Mesodermal cell (in vitro differentiated cells): ENCODE data around the gene GRN. TPM values are rescaled to one million over a fixed set of nuclear protein-coding genes. Genes with fewer than 3 reads are reported as not detected.

Experiments used
- H3K27ac ChIP-seq: 2 replicates; pipeline ENCODE4 v1.7.0; 2013; ENCODE audit warnings: mild to moderate bottlenecking, low read depth, low read length, moderate library complexity; ENCODE audit not compliant: severe bottlenecking
- H3K36me3 ChIP-seq: 2 replicates; pipeline ENCODE4 v1.7.1; 2013; ENCODE audit warnings: mild to moderate bottlenecking, low read length, moderate library complexity; ENCODE audit not compliant: control insufficient read depth, insufficient read depth
- H3K4me1 ChIP-seq: one replicate; pipeline ENCODE4 v1.7.1; 2013; ENCODE audit warnings: mild to moderate bottlenecking, low read length; ENCODE audit not compliant: insufficient read depth, control insufficient read depth, poor library complexity, severe bottlenecking
- H3K4me3 ChIP-seq: 2 replicates; pipeline ENCODE4 v1.7.0; 2013; ENCODE audit warnings: low read length, control low read depth, mild to moderate bottlenecking; ENCODE audit not compliant: insufficient read depth, poor library complexity, severe bottlenecking; ENCODE audit errors: extremely low read depth
- H3K9me3 ChIP-seq: 2 replicates; pipeline ENCODE4 v1.7.1; 2013; ENCODE audit warnings: mild to moderate bottlenecking, low read length, moderate library complexity; ENCODE audit not compliant: control insufficient read depth
- WGBS, 2 experiments: methylation state at CpG; one replicate each; pipeline ENCODE4 v1.1.5; 2013; ENCODE audit warnings: missing lambda C conversion rate in 2 of 2; ENCODE audit not compliant: insufficient coverage in 2 of 2; 5-methylcytosine and 5-hydroxymethylcytosine counted together
- polyA plus RNA-seq, 2 experiments: library from polyadenylated mRNA; stranded (reverse); fragments of 50-300 nt; gene quantifications; one replicate each; pipeline ENCODE4 v1.2.3, GENCODE V29; 2013

Gene GRN
- polyA plus RNA-seq (2013, experiment 1 of 2) = 226 TPM
- 189 TPM for polyA plus RNA-seq (2013, experiment 2 of 2)

DNA sequence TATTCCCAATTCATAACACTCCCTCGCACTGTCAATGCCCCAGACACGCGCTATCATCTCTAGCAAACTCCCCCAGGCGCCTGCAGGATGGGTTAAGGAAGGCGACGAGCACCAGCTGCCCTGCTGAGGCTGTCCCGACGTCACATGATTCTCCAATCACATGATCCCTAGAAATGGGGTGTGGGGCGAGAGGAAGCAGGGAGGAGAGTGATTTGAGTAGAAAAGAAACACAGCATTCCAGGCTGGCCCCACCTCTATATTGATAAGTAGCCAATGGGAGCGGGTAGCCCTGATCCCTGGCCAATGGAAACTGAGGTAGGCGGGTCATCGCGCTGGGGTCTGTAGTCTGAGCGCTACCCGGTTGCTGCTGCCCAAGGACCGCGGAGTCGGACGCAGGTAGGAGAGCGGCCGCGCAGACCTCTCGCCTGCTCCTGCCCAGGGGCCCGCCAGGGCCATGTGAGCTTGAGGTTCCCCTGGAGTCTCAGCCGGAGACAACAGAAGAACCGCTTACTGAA lies at the start of gene GRN:
TSS of gene GRN (plus strand) at position 364 of the 515 bp plus-strand sequence. CDS start 3,863 bp downstream, outside the sequence.
- WGBS, 2 experiments = 0 to 1% methylated on average over 15 to 20 of the region's 26 CpGs
- Histone ChIP-seq H3K27ac (peak within 1 kb of the TSS; percentile 66), H3K36me3 (peaks cover 5% of the 10 kb centered on the region), H3K9me3 (no peaks in the 10 kb centered on the region), H3K4me3 (peak within 1 kb of the TSS; percentile 91), H3K4me1 (peaks cover 7% of the 10 kb centered on the region)

DNA sequence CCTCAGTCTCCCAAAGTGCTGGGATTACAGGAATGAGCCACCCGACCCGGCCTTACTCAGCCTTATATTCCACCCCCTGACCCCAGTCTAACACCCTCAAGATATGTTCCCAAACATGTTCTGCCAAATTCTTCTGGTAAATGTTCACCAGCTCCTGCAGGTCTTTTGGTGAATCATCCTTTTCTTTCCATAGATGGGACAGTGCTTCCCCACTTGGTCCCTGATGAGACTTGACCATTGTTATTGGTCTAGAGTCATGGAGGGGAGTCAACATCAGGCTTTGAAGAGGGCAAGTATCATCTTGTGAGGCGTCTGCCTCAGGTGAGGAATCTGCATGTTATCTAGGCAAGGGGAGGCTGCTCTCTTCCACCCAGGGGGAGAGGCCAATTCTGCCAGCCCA lies 47.1 kb upstream of the GRN start:
- no peaks in the 10 kb centered on the region for H3K9me3 ChIP-seq
- H3K4me1 ChIP-seq = no peaks in the 10 kb centered on the region
- H3K36me3 ChIP-seq = no peaks in the 10 kb centered on the region
- H3K27ac ChIP-seq = no peak overlapping the region
- H3K4me3 ChIP-seq = no peak overlapping the region
- 83 to 94% methylated on average over 2 to 3 of the region's 3 CpGs for WGBS, 2 experiments

DNA sequence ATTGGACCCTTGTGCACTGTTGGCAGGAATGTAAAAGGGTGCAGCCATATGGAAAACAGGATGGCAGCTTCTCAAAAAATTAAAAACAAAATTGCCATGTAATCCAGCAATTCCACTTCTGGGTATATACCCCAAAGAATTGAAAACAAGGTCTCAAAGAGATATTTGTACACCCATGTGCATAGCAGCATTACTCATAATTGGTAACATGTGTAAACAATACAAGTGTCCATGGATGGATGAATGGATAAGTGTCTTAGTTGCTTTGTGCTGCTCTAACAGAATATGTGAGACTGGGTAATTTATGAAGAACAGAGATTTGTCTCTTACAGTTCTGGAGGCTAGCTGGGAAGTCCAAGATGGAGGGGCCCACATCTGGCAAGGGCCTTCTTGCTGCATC lies 40.5 kb upstream of the GRN start:
- Histone ChIP-seq H3K4me3 (no peak overlapping the region), H3K9me3 (no peaks in the 10 kb centered on the region), H3K4me1 (peaks cover 6% of the 10 kb centered on the region), H3K27ac (no peak overlapping the region), H3K36me3 (no peaks in the 10 kb centered on the region)

DNA sequence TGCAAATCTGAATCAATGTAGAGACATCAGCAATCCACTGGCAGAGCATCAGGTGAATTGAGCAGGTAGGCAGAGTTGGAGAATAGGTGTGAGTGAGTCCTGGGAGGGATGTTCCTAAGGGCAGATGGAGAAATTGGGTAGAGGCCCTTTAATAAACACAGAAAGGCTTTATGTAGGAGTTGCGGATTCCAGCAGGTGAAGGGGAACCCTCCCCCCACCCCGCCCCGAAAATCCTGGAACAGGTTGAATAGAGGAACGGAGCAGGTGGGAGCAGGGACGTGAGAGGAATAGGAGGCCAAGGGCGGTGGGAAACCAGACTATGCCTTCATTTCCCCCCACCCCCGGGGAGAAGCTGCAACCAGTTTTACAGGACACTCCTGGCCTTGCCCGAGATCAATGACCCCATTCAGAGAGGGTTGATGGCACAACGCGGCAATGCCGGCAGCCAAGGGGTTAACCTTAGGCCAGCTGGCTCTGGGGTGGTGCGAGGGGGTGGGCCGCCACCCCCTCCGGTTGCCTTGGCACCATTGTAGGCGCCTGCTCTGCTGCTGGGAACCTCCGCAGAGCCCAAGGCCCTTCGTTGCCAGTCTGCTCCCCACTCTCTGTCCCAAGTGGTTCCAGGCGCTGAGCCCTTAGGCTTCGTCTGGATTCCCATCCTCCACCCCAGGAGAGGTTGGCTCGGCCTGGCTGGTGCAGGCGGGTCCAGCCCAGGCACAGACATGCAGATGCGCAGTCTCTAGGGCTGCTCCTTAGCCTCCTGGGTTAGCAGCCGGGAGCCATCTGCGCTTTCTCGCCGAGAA lies 37.5 kb upstream of the GRN start:
- Histone ChIP-seq H3K4me3 (peak overlapping the region; percentile 38), H3K36me3 (no peaks in the 10 kb centered on the region), H3K27ac (no peak overlapping the region), H3K4me1 (peaks cover 6% of the 10 kb centered on the region), H3K9me3 (no peaks in the 10 kb centered on the region)
- WGBS, 2 experiments = 1 to 2% methylated on average over 11 to 17 of the region's 26 CpGs

DNA sequence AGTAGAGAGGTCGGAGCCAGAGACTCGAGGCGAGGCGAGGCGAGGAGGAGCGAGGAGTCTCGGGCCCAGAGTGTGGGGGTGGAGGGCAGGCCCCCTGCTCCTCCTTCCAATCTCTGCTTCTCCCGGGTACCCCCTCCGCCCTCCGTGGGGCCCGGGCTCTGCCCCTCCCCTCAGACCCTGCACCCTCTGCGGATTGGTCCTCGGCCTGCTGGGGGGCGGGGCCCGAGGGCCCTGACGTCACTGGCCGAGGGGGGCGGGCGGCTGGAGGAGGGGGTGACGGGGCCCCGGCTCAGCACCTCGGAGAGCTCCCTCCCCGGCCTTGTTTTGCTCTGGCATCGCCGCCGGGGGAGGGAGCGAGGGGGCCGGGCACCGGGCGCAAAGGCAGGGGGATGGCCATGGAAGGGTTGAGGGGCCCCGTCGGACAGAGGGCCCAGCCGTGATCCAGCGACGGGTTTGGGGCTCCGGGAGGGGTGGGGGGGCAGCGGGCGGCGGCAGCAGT lies 36.7 kb upstream of the GRN start, which contains the start of gene RUNDC3A:
TSS of gene RUNDC3A (plus strand) at position 282 of the 499 bp plus-strand sequence. CDS start 232 bp downstream, outside the sequence.
- Histone ChIP-seq H3K27ac (no peak within 1 kb of the TSS), H3K9me3 (no peaks in the 10 kb centered on the region), H3K4me3 (peak within 1 kb of the TSS; percentile 38), H3K4me1 (peaks cover 6% of the 10 kb centered on the region), H3K36me3 (no peaks in the 10 kb centered on the region)
- WGBS, 2 experiments = 0 to 1% methylated on average over 10 to 22 of the region's 39 CpGs

DNA sequence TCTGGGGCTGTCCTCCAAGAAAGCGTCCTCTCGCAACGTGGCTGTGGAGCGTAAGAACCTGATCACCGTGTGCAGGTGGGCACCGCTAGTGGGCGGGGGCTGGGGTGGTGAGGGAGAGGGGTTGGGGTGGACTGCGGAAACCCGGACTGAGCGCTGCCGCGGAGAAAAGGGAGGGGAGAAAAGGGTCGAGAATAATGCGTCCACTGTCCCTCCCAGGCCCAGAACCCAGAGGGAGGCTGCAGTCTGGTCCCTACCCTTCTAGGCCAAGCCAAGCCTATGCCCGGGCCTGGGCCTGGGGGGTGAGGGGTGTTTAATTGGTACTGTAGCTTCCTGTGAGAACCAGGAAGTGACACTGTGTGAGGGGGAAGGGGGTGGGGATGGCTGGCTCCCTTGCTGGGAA lies 36.2 kb upstream of the GRN start:
- H3K4me1 ChIP-seq = peaks cover 6% of the 10 kb centered on the region
- H3K9me3 ChIP-seq = no peaks in the 10 kb centered on the region
- no peaks in the 10 kb centered on the region for H3K36me3 ChIP-seq
- peak overlapping the region; percentile 38 for H3K4me3 ChIP-seq
- 7 to 19% methylated on average over 6 to 12 of the region's 15 CpGs for WGBS, 2 experiments
- no peak overlapping the region for H3K27ac ChIP-seq

DNA sequence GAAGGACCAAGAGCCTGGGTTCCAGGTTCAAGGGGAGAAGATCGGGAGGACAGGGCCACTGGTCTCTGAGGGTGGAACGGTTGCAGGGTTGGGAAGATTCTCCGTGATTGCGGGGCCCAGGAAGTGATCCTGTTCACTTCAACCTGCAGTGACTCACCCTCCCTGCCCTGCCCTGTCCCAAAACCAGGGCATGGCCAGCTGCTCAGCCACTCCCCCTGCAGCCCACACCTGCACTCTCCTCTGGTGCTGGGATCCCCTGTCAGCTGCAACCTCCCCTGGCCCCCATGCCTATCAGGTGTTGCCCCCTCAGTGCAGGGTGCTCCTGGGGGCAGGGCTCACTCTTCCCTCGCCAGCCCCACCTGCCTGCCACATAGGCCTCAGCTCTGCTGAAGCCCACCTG lies 35.6 kb upstream of the GRN start:
- Histone ChIP-seq H3K36me3 (no peaks in the 10 kb centered on the region), H3K9me3 (no peaks in the 10 kb centered on the region), H3K4me3 (no peak overlapping the region), H3K27ac (no peak overlapping the region), H3K4me1 (peaks cover 6% of the 10 kb centered on the region)
- 57 to 67% methylated on average over 2 to 3 of the region's 5 CpGs for WGBS, 2 experiments

DNA sequence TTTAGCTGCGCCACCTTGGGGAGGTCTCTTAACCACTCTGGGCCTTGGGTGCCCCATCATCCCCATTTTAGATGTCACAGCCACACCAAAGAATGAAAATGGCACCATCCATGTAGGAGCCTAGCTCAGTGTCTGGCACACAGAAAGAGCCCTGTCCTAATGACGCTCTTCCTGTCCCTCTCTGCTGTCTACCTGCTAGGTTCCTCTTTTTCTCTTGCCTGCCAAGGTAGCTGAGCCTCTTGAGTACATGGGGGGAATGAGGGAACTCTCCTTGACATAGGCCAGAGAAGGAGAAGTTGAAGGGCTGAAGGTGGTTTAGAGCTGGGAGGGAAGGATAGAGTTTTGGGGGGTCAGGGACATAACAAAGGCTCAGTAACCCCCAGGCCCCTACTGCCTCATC lies 34.9 kb upstream of the GRN start:
- no peak overlapping the region for H3K4me3 ChIP-seq
- H3K9me3 ChIP-seq = no peaks in the 10 kb centered on the region
- H3K36me3 ChIP-seq = no peaks in the 10 kb centered on the region
- WGBS, 2 experiments = 75 to 85% methylated on average over 1 to 2 of the region's 2 CpGs
- no peak overlapping the region for H3K27ac ChIP-seq
- peaks cover 6% of the 10 kb centered on the region for H3K4me1 ChIP-seq

DNA sequence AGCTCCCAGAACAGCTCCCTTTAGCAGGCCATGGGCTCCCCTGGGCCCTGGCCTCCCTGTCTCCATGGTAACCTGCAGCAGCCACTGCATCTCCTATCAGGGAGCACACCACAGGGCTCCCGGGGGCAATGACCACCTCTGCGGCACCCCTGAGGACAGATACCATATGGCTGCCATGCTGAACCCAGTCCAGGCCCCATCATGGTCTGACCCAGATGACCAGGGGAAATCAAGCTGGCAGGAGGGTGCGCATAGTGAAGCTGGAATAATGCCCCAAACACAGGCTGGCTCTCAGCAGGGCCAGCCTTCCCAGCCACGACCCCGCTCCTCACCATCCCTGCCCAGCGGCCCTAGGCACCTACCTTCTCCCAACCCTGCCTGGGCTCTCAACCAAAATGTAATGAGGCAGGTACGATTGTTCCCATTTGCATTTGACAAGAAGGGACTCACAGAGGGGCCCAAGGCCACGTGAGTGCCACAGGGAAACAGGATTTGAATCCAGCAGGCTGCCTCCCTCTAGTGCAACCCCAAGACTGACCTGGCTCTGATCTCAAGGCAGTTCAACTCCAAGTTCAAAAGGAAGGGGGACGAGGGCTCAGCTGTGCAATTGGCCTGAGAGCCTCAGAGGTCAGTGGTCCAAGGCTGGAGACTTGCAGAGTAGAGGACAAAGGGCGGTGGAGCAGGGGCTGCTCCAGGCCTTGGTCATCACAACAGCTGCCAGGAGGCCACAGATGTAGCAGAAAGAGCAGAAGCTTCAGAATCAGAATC lies 34.3 kb upstream of the GRN start:
- Histone ChIP-seq H3K4me1 (peaks cover 6% of the 10 kb centered on the region), H3K36me3 (no peaks in the 10 kb centered on the region), H3K9me3 (no peaks in the 10 kb centered on the region), H3K27ac (no peak overlapping the region), H3K4me3 (no peak overlapping the region)
- WGBS, 2 experiments = 71 to 78% methylated on average over 9 of the region's 10 CpGs

DNA sequence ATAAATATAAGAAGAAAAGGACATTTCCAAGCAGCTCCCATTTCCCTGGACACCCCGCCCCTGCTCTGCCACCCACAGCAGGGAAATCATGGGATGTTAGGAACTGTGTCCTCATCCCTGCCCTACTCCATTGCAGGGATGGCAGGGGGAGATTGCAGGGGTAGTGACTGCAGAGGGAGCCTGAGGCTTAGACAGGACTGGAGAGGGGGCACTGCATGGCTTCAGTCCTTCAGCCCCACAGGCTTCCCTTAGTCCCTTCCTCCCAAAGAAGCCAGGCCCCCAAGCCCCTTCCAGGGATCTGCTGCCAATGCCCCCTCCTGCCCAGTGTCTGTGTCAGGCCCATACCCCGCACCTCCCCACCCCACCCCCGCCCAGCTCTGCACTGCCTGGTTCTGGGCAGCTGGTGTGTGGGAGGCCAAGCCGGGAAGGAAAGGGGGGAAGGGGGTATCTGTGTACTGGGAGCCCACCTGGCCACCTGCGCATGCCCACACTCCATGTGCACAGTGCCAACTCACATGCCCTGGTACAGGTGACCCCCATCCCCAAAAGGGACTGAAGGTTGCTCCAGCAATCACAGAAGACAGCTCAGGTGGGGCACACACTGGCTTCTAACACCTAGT lies 33.4 kb upstream of the GRN start:
- WGBS, 2 experiments = 74 to 82% methylated on average over 2 of the region's 5 CpGs
- Histone ChIP-seq H3K27ac (no peak overlapping the region), H3K4me3 (no peak overlapping the region), H3K9me3 (no peaks in the 10 kb centered on the region), H3K4me1 (peaks cover 12% of the 10 kb centered on the region), H3K36me3 (no peaks in the 10 kb centered on the region)
